ENCODE results near the gene CIROP. TPM values are rescaled to one million over a fixed set of nuclear protein-coding genes. Genes with fewer than 3 reads are reported as not detected.
A peak's percentile ranks its signal among the peaks of the same experiment; 100 is the strongest.

CIROP gene
- total and polyA plus RNA-seq, 9 of the 15 experiments (the other 6 are each of a cell fraction or from before 2014, with no cell fraction given) = not detected

- no peak for TF ChIP-seq ZNF133 (CRISPR knock-in tag; IDR thresholded peaks at IDR 0.05)
- TF ChIP-seq MGA (IDR thresholded peaks at IDR 0.05) = no peak
- TF ChIP-seq PURB (CRISPR knock-in tag; IDR thresholded peaks at IDR 0.05; ENCODE audit: low read depth) = no peak
- no peak for TF ChIP-seq ZNF511 (CRISPR knock-in tag; IDR thresholded peaks at IDR 0.05)
- no peak for TF ChIP-seq ZNF274 (IDR thresholded peaks at IDR 0.05; ENCODE audit: borderline replicate concordance, low read depth, low read length)
- TF ChIP-seq NEUROD1 (IDR thresholded peaks at IDR 0.05; ENCODE audit: borderline replicate concordance, low read depth, low read length, partially characterized antibody) = no peak
- TF ChIP-seq RBM22 (IDR thresholded peaks at IDR 0.05; ENCODE audit: low read depth, low read length, poor library complexity, severe bottlenecking) = no peak
- no peak for TF ChIP-seq NR4A1 (CRISPR knock-in tag; IDR thresholded peaks at IDR 0.05)
- no peak for TF ChIP-seq NR4A1 (tag; IDR thresholded peaks at IDR 0.05)
- no peak for TF ChIP-seq FOXJ2 (tag; IDR thresholded peaks at IDR 0.05)
- TF ChIP-seq GATAD2B (IDR thresholded peaks at IDR 0.05; ENCODE audit: borderline replicate concordance) = peak; percentile 87; the same call in 1 of the 2 replicates
- TF ChIP-seq CREB5 (CRISPR knock-in tag; IDR thresholded peaks at IDR 0.05) = no peak
- no peak for TF ChIP-seq MYBL2 (IDR thresholded peaks at IDR 0.05; ENCODE audit: low read depth)
- no peak for TF ChIP-seq MYBL2 (CRISPR knock-in tag; IDR thresholded peaks at IDR 0.05; ENCODE audit: borderline replicate concordance)
Measured at GRCh38 chr14:23056956-23057756, 47.6 kb downstream of the CIROP start, which contains the start of gene CDH24 (continued).

All from K562 (cell line).